HepG2 (cell line): Measurements from ENCODE around the gene TOP2A. TPM values are rescaled to one million over a fixed set of nuclear protein-coding genes. Genes with fewer than 3 reads are reported as not detected.

Experiments
- AKAP8 ChIP-seq: sonication (generic); formaldehyde crosslinking; IDR thresholded peaks from 2 replicates; pipeline ENCODE4 v1.5.1; 2020; ENCODE audit warnings: mild to moderate bottlenecking, missing genetic modification reagents
- ATF2 ChIP-seq: sonication (generic); formaldehyde crosslinking; IDR thresholded peaks from 2 replicates; pipeline ENCODE4 v1.4.0; 2020; ENCODE audit warnings: missing genetic modification reagents
- DBP ChIP-seq: sonication (generic); formaldehyde crosslinking; IDR thresholded peaks from 2 replicates; pipeline ENCODE4 v1.4.0; 2020; ENCODE audit warnings: missing genetic modification reagents; ENCODE audit errors: not compliant biosample characterization
- HHEX ChIP-seq: IDR thresholded peaks from 2 replicates; pipeline ENCODE4 v1.6.1; 2016; ENCODE audit warnings: control low read depth
- HOXD1 ChIP-seq: sonication (generic); formaldehyde crosslinking; IDR thresholded peaks from 2 replicates; pipeline ENCODE4 v1.5.0; 2020; ENCODE audit warnings: missing genetic modification reagents
- MAFG ChIP-seq: sonication (generic); formaldehyde crosslinking; IDR thresholded peaks from 2 replicates; pipeline ENCODE4 v1.5.1; 2020; ENCODE audit warnings: mild to moderate bottlenecking, missing genetic modification reagents
- MBD4 ChIP-seq: IDR thresholded peaks from 2 replicates; pipeline ENCODE4 v1.6.1; 2012; ENCODE audit warnings: low read length, inconsistent platforms, borderline replicate concordance
- MLLT10 ChIP-seq: sonication (generic); formaldehyde crosslinking; IDR thresholded peaks from 2 replicates; pipeline ENCODE4 v1.4.0; 2020; ENCODE audit warnings: missing genetic modification reagents
- NAIF1 ChIP-seq: sonication (generic); formaldehyde crosslinking; IDR thresholded peaks from 2 replicates; pipeline ENCODE4 v1.5.0; 2020; ENCODE audit warnings: mild to moderate bottlenecking, missing genetic modification reagents, borderline replicate concordance
- NR3C1 ChIP-seq: sonication (generic); formaldehyde crosslinking; IDR thresholded peaks from 2 replicates; pipeline ENCODE4 v1.4.0; 2020; ENCODE audit warnings: missing genetic modification reagents
- RFX5 ChIP-seq: IDR thresholded peaks from 2 replicates; pipeline ENCODE4 v1.6.1; 2011; ENCODE audit warnings: low read depth, low read length, improper control_type of control experiment
- SAFB2 ChIP-seq: sonication (generic); formaldehyde crosslinking; IDR thresholded peaks from 2 replicates; pipeline ENCODE4 v1.5.1; 2020; ENCODE audit warnings: missing genetic modification reagents, low read depth, mild to moderate bottlenecking, borderline replicate concordance
- SALL2 ChIP-seq: sonication (generic); formaldehyde crosslinking; IDR thresholded peaks from 2 replicates; pipeline ENCODE4 v1.8.1; 2023; ENCODE audit warnings: mild to moderate bottlenecking, missing genetic modification reagents, inconsistent platforms
- SMC3 ChIP-seq: IDR thresholded peaks from 2 replicates; pipeline ENCODE4 v1.6.1; 2011; ENCODE audit warnings: low read length, improper control_type of control experiment
- STAG1 ChIP-seq: sonication (generic); formaldehyde crosslinking; IDR thresholded peaks from 2 replicates; pipeline ENCODE4 v1.4.0; 2020; ENCODE audit warnings: missing genetic modification reagents
- SYNCRIP ChIP-seq: fragments of 200-400 bp; formaldehyde crosslinking; IDR thresholded peaks from 2 replicates; pipeline ENCODE4 v1.6.1; 2018; ENCODE audit warnings: mild to moderate bottlenecking, low read depth, low read length; ENCODE audit not compliant: insufficient read depth
- ZNF180 ChIP-seq: sonication (generic); formaldehyde crosslinking; IDR thresholded peaks from 2 replicates; pipeline ENCODE4 v1.4.0; 2020; ENCODE audit warnings: low read depth, missing genetic modification reagents, borderline replicate concordance
- ZNF225 ChIP-seq: sonication (generic); formaldehyde crosslinking; IDR thresholded peaks from 2 replicates; pipeline ENCODE4 v1.4.0; 2020; ENCODE audit warnings: mild to moderate bottlenecking, missing genetic modification reagents
- ZNF282 ChIP-seq: fragments of 450-650 bp; IDR thresholded peaks from 2 replicates; pipeline ENCODE4 v1.6.1; 2018; ENCODE audit not compliant: partially characterized antibody
- ZNF292 ChIP-seq: sonication (generic); formaldehyde crosslinking; IDR thresholded peaks from 2 replicates; pipeline ENCODE4 v1.8.1; 2022; ENCODE audit warnings: mild to moderate bottlenecking, low read depth, missing genetic modification reagents, borderline replicate concordance
- ZNF382 ChIP-seq: sonication (generic); formaldehyde crosslinking; IDR thresholded peaks from 2 replicates; pipeline ENCODE4 v1.5.0; 2020; ENCODE audit warnings: missing genetic modification reagents, mild to moderate bottlenecking, borderline replicate concordance
- ZNF430 ChIP-seq: sonication (generic); formaldehyde crosslinking; IDR thresholded peaks from 2 replicates; pipeline ENCODE4 v1.9.0; 2021; ENCODE audit warnings: mild to moderate bottlenecking, missing genetic modification reagents
- ZNF569 ChIP-seq: sonication (generic); formaldehyde crosslinking; IDR thresholded peaks from 2 replicates; pipeline ENCODE4 v1.5.0; 2020; ENCODE audit warnings: mild to moderate bottlenecking, missing genetic modification reagents, moderate library complexity, borderline replicate concordance
- polyA plus RNA-seq, 8 experiments: library from polyadenylated mRNA; depleted of rRNA in 3 of 8; stranded (reverse) in 7 of 8; unstranded in 1 of 8; fragments of >200 nt; fragmentation: Illumina TruSeq in 4 of 8; extraction: Trizol in 4 of 8; gene quantifications; 2 replicates each; pipeline versions ENCODE4 v1.2.1 to v1.2.3, GENCODE V29; 2011 to 2016; ENCODE audit warnings: low read depth in 4 of 8, missing spikeins in 1 of 8, mixed read lengths in 1 of 8; ENCODE audit not compliant: insufficient read depth in 1 of 8
- total RNA-seq, 5 experiments: library from RNA; depleted of rRNA; stranded (reverse); fragments of >200 nt; fragmentation: Illumina TruSeq; extraction: Trizol; gene quantifications; 2 replicates each; pipeline ENCODE4 v1.2.3, GENCODE V29; 2016; ENCODE audit warnings: low read depth in 1 of 5
- TF ChIP-seq, protein P1 (sequence below): sonication (generic); formaldehyde crosslinking; conservative IDR thresholded peaks from 2 replicates; pipeline ENCODE4 v1.8.0; 2022; ENCODE audit warnings: missing genetic modification reagents
- TF ChIP-seq, protein P2 (sequence below): IDR thresholded peaks from 2 replicates; pipeline ENCODE4 v1.6.1; 2012; ENCODE audit warnings: low read length, improper control_type of control experiment

The TOP2A gene
- total and polyA plus RNA-seq, 2 of the 13 experiments (the other 11 are each of a cell fraction or from before 2014, with no cell fraction given), result 108 to 327 TPM

DNA sequence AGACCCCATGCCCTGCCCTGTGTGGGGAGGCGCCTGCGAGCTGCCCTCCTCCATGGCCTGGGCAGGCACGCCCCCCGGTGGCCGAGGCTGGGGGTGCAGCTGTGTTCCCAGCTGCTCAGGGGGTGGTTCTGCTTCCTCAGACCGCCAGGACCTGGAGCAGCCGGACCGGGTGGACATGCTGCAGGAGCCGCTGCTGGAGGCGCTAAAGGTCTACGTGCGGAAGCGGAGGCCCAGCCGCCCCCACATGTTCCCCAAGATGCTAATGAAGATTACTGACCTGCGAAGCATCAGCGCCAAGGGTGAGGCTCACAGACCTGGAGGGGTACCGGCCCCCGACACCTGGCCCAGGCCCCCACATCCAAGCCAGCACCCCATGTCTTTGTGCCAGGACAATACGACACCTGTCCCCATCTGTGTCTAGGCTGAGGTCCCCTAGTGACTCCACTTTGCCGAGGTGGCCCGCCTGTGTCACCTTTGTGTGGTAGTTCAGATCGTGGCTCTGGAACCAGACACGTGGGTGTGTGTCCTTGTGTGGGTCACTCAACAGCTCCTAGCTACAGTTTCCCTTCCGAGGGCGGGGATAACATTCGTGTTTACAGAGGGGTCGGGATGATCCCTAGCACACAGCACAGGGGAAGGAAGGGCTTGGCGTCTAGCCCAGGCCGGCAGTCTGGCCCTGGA, 62.4 kb downstream of the TOP2A start (continued):
- no peak for TF ChIP-seq NR3C1
- peak; percentile 99 for TF ChIP-seq STAG1
- no peak for TF ChIP-seq MAFG
- no peak for TF ChIP-seq ZNF180 (CRISPR knock-in tag)
- no peak for TF ChIP-seq ZNF430
- TF ChIP-seq RFX5, result no peak
- TF ChIP-seq ZNF282, result no peak
- TF ChIP-seq ZNF225, result no peak; the same call in 1 of the 2 replicates
- TF ChIP-seq ATF2 (CRISPR knock-in tag), result peak; percentile 57; the same call in 1 of the 2 replicates
- TF ChIP-seq ZNF569 (CRISPR knock-in tag), result no peak
- TF ChIP-seq HOXD1, result no peak
- TF ChIP-seq AKAP8 (CRISPR knock-in tag), result no peak
- no peak for TF ChIP-seq ZNF382 (CRISPR knock-in tag)
- TF ChIP-seq, protein P1, sequence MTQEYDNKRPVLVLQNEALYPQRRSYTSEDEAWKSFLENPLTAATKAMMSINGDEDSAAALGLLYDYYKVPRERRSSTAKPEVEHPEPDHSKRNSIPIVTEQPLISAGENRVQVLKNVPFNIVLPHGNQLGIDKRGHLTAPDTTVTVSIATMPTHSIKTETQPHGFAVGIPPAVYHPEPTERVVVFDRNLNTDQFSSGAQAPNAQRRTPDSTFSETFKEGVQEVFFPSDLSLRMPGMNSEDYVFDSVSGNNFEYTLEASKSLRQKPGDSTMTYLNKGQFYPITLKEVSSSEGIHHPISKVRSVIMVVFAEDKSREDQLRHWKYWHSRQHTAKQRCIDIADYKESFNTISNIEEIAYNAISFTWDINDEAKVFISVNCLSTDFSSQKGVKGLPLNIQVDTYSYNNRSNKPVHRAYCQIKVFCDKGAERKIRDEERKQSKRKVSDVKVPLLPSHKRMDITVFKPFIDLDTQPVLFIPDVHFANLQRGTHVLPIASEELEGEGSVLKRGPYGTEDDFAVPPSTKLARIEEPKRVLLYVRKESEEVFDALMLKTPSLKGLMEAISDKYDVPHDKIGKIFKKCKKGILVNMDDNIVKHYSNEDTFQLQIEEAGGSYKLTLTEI (CRISPR knock-in tag), result no peak
- TF ChIP-seq MLLT10 (CRISPR knock-in tag), result no peak
- TF ChIP-seq SMC3, result peak; percentile 69; the same call in 1 of the 2 replicates
- no peak for TF ChIP-seq SALL2 (CRISPR knock-in tag)
- TF ChIP-seq SYNCRIP, result no peak
- TF ChIP-seq SAFB2 (CRISPR knock-in tag), result no peak
- TF ChIP-seq ZNF292 (CRISPR knock-in tag), result no peak
- TF ChIP-seq, protein P2, sequence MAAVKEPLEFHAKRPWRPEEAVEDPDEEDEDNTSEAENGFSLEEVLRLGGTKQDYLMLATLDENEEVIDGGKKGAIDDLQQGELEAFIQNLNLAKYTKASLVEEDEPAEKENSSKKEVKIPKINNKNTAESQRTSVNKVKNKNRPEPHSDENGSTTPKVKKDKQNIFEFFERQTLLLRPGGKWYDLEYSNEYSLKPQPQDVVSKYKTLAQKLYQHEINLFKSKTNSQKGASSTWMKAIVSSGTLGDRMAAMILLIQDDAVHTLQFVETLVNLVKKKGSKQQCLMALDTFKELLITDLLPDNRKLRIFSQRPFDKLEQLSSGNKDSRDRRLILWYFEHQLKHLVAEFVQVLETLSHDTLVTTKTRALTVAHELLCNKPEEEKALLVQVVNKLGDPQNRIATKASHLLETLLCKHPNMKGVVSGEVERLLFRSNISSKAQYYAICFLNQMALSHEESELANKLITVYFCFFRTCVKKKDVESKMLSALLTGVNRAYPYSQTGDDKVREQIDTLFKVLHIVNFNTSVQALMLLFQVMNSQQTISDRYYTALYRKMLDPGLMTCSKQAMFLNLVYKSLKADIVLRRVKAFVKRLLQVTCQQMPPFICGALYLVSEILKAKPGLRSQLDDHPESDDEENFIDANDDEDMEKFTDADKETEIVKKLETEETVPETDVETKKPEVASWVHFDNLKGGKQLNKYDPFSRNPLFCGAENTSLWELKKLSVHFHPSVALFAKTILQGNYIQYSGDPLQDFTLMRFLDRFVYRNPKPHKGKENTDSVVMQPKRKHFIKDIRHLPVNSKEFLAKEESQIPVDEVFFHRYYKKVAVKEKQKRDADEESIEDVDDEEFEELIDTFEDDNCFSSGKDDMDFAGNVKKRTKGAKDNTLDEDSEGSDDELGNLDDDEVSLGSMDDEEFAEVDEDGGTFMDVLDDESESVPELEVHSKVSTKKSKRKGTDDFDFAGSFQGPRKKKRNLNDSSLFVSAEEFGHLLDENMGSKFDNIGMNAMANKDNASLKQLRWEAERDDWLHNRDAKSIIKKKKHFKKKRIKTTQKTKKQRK, result no peak
- no peak for TF ChIP-seq DBP (CRISPR knock-in tag)
- no peak for TF ChIP-seq HHEX
- no peak for TF ChIP-seq MBD4
- no peak for TF ChIP-seq NAIF1 (CRISPR knock-in tag)
